NK-92 (cell line): ENCODE measurements around the gene DUSP6.

Source experiments
- DNase-seq: peaks from one replicate; lab custom pipeline; 2025; ENCODE audit not compliant: unreplicated experiment; lab: John Stamatoyannopoulos, UW

Gene DUSP6

GRCh38 chr12:89352492-89353187 lies at the start of gene DUSP6:
Gene DUSP6, minus strand, starts transcription at chr12:89352501. Its CDS starts 462 bp downstream, at chr12:89352039.
- no peak for DNase-seq

- no peak for DNase-seq
These were observed 49.2 kb upstream of the DUSP6 start for GRCh38 chr12:89401433-89402058.

- no peak for DNase-seq
These were observed 48.1 kb upstream of the DUSP6 start for GRCh38 chr12:89400415-89400814.

GRCh38 chr12:89395712-89396111 lies 43.4 kb upstream of the DUSP6 start:
- DNase-seq = no peak

DNA sequence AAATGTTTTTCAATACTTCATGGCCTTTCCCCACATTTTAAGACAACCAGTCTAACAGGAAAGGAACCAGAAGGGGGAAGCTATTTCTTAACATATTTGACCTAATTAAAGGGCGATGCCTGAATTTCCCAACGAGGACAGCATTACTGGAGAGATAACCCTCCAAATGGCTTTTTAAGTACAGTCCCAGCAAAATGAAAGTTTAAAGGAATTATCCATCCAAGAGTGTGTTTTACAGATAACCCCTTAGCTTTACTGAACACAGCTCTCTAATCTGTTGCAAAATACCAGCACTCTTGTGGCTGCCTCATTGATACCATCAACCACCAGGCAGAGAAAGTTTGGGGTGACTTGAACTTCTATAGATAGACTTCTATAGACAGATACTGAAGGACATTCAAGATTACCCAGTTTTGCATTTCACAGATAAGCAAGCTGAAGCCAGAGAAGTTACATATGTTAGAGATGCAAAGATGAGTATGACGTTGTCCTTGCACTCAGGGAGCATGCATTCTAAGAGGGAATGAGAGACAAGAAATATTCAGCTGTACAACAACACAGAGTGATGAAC lies 41.3 kb upstream of the DUSP6 start:
- DNase-seq = no peak

GRCh38 chr12:89392391-89392790 lies 40.1 kb upstream of the DUSP6 start:
- no peak for DNase-seq

DNA sequence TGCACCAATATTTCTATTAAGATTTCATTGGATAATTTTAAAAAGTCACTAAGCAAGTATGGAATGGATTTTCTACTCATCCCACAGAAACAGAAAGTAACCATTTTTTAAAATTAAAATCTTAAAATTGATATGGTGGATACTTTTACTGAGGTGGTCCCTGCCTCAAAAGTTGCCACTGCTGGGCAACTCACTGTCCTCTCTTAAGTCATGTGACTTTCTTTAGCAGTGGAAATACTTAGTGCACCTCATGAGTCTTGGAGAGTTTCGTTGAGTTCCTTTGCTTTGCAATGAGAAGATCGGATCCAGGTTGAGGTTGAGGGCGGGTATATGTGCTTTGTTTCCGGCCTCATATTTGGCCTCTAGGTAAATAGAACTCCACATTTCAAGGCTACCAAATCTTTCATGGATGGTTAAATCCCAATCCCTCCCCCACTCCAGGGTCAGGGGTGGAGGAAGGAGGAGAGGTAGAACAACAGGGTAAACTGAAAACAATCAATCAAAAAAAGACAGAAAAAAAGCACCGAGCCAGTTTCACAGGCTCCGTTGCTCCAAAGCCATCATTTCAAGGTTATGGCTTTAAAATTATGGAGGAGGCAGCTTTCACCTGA lies 39.5 kb upstream of the DUSP6 start:
- DNase-seq = no peak

- DNase-seq = no peak
These were observed 38.7 kb upstream of the DUSP6 start for GRCh38 chr12:89390802-89391673.

DNA sequence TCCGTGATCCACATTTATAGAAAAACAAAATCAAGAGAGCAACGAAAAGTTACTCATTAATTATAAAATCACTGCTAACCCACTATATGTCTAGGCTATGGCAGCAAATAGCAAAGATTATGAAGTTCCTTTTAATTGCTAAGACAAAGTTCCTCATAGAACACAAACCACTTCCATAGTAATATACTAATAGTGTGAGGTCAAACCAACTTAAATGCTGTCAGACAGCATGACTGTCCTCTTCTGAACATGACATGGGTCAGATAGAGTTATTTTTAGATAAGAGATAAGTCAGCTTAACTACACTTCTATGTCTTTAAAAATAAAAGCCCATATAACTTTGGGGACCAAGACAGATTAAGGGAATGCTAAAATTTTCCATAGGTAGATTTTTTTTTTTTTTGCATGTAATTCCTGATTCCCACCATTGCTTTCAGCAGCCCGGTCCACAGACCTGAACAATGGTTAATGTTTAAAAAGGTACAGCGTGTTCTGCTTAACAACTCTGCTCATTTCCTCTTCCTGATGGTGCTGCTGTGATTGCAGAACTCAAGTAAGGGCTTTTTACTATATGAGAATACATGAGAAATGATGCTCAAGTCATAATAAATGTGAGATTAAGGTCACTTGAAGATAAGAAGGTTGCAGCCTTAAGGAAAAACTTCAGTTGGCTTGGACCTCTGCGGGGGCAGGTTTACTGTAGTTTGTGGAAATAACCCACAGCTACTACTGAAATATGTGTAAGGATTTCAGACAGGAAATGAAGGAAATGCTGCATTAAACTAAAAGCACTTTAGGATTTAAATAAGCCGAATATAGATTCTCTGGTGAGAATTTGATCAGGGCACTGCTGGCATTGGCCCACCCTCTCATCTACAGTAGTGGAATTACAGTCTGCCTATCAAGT lies 37.7 kb upstream of the DUSP6 start:
- no peak for DNase-seq

GRCh38 chr12:89386138-89386537 lies 33.8 kb upstream of the DUSP6 start:
- DNase-seq = no peak

DNA sequence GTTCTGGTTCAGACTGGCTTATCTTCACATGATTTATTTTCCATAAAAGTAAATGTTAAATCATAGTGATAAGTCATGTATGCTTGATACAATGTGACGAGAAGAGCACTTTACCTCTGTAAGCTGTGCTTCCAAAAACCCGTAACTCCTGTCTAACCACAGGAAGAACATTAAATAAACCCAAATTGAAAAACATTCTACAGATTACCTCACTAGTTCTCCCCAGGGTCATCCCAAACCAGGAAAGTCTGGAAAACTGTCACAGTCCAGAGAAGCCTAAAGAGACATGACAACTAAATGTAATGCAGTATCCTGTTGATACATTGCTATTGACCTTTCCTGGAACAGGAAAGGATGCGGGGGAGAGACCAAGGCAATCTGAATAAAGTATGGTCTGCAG lies 32.5 kb upstream of the DUSP6 start:
- DNase-seq = no peak

DNA sequence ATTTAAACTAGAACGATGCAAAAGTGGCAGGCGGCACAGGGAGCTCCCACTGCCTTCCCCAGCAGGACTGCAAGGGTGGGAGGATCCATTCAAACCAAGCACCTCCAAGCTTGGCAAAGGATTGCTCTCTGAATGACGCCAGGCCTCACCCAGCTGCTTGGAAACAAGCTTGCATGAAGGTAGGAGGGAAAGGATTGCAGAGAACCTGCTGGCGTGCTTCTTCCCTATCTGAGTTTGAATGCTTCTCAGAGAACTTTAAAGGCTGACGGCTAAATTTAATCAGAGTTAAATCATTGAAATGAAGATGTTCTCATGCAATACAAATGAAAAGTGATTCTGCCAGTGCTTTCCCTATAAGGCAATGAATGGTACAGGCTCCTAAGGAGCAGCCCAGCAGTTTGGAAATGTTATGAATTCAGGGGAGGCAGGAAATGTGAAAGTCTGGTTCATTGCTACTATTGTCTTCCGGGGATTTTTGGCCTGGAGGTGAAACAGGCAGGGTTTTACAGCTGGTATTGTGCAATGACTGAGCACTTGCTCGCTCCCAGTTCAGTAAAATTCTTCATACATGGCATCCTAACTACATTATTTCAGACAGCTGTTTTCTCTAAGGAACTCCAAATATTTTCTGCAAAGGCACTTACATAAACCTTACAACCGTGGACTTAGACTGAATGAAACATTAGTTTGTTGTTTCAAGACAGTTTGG lies 31.9 kb upstream of the DUSP6 start:
- no peak for DNase-seq

GRCh38 chr12:89383235-89384049 lies 31.1 kb upstream of the DUSP6 start:
- DNase-seq = no peak

GRCh38 chr12:89382328-89382727 lies 30.0 kb upstream of the DUSP6 start:
- no peak for DNase-seq

DNA sequence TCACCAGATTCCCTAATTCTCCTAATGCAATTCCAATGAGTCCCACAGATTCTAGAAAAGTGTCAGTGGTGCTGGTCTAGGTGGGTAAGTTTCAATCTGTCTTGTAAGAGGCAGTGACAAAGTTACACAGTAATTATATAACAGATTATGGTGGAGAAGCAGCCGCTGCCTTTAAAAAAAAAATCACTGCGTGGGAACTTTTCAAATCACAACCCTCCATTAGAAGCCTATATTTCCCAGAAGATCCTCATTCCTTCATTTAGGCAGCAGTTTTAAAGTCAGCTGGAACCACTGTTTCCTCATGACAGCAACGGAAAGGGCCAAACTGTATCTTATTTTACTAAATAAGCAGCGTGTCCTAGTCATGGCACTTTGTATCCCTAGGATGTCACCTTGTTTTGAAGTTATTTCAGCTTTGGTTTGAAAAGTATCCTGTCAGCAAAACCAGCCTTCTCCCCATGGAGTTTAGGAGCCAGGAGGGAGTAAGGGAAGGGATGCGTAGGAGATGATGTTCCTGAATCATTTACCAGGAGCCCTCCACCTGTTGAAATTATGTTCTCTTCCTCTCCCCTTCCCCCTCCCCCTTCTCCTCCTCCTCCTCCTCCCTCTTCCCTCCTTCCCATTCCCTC lies 27.7 kb upstream of the DUSP6 start:
- no peak for DNase-seq

DNA sequence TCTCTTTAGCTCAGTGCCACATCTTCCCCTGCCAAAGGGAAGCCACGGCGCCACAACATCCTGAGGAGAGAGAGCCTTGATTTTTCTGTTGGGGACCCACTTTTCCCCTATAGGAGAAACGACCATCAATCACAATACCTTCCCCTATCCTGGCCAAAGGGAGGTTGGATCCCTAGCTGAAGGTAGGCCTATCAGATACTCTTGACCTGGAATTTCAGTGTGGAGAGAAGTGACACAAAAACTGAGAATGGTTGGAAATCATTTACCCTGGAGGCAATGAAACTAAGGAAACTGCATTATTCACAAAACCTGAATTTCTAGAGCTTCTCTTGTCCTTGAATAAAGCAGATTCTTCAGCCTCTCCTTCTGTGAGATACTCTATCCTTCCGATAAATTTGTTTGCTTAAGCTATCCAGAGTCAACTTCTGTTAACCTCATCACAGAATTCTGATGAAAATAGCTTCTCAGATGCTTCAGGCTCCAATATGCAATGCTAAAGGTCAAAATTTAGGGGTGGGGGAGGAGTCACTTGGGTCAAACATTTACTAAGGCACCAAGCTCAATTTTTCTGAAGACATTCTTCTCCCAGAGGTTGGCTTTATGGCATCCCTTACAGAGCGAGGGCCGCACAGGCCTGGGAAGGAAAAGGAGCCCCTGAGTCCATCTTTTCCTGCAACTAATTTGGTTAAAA lies 27.0 kb upstream of the DUSP6 start:
- no peak for DNase-seq

- no peak for DNase-seq
These were observed 24.5 kb upstream of the DUSP6 start for GRCh38 chr12:89376844-89377243.

GRCh38 chr12:89376202-89376529 lies 23.9 kb upstream of the DUSP6 start:
- no peak for DNase-seq
